Measurements from ENCODE around the gene ITGAL. TPM values are rescaled to one million over a fixed set of nuclear protein-coding genes. Genes with fewer than 3 reads are reported as not detected.
A peak's percentile ranks its signal among the peaks of the same experiment; 100 is the strongest.

ITGAL gene
- total and polyA plus RNA-seq, 4 experiments from 2014 or later, result 110 to 657 (median 403) TPM

GRCh38 chr16:30523768-30524574 is 51.4 kb downstream of the ITGAL start:
- H3K27me3 ChIP-seq (ENCODE audit: insufficient read depth, low read length), result no peaks in the 10 kb centered on the region
- Mint-ChIP-seq H3K4me3 (peak overlapping the region in 3 of 8 donors; percentile 17 to 42 (median 26)), H3K9me3 (peaks cover 0 to 5% (median 0%) of the 10 kb centered on the region in 8 donors), H3K36me3 (peaks cover 20 to 30% of the 10 kb centered on the region in 2 donors), H3K27ac (peak overlapping the region in 3 of 7 donors; percentile 22 to 65 (median 64)), H3K27me3 (no peaks in the 10 kb centered on the region), H3K4me1 (peaks cover 18 to 26% (median 21%) of the 10 kb centered on the region in 4 donors)
- POLR2A ChIA-PET (ENCODE audit: partially characterized antibody), result interaction anchor here (0.6 to 4.9 kb wide), 16 partner anchors 10 to 398 kb away, joined by 3 to 41 read pairs (median 6); partner anchors contain the start of genes SEPHS2, ZNF688, ZNF689 and ZNF747
- intact Hi-C loops (cut with micrococcal nuclease), result loop anchor here (10.0 kb wide), 1 partner anchor 49 kb away; the partner anchor contains the start of gene ITGAL
- no peaks in the 10 kb centered on the region for H3K9me3 ChIP-seq (ENCODE audit: control insufficient read depth in 1 of 2, low read length in 2 of 2)
- H3K36me3 ChIP-seq (ENCODE audit: insufficient read depth, low read length), result peaks cover 16% of the 10 kb centered on the region
- H3K27ac ChIP-seq (ENCODE audit: low read depth, low read length), result no peak overlapping the region
- no peak overlapping the region for H3K4me3 ChIP-seq (ENCODE audit: low read length in 2 of 2)
- CTCF ChIA-PET (ENCODE audit: partially characterized antibody), result interaction anchor here (0.6 to 3.0 kb wide), 3 partner anchors 33 to 94 kb away, joined by 3 to 13 read pairs (median 3); partner anchors contain the start of gene DCTPP1
- H3K4me1 ChIP-seq (ENCODE audit: insufficient read depth, low read length), result peaks cover 23% of the 10 kb centered on the region
- DNase-seq, result no peak

- Mint-ChIP-seq H3K4me3 (peak overlapping the region in 5 of 8 donors; percentile 21 to 57 (median 39)), H3K4me1 (peaks cover 21 to 33% (median 24%) of the 10 kb centered on the region in 4 donors), H3K36me3 (peaks cover 11 to 21% of the 10 kb centered on the region in 2 donors), H3K9me3 (peaks cover 0 to 3% (median 0%) of the 10 kb centered on the region in 8 donors), H3K27me3 (no peaks in the 10 kb centered on the region), H3K27ac (peak overlapping the region in 4 of 7 donors; percentile 32 to 90 (median 50))
- no peak for DNase-seq
- CTCF ChIA-PET (ENCODE audit: partially characterized antibody), result interaction anchor here (0.6 to 3.0 kb wide), 4 partner anchors 11 to 95 kb away, joined by 3 to 13 read pairs (median 7); partner anchors contain the start of genes DCTPP1 and ZNF747
- Histone ChIP-seq H3K27ac (ENCODE audit: low read depth, low read length) (no peak overlapping the region), H3K36me3 (ENCODE audit: insufficient read depth, low read length) (peaks cover 7% of the 10 kb centered on the region), H3K27me3 (ENCODE audit: insufficient read depth, low read length) (no peaks in the 10 kb centered on the region), H3K4me3 (ENCODE audit: low read length in 2 of 2) (no peak overlapping the region), H3K9me3 (ENCODE audit: control insufficient read depth in 1 of 2, low read length in 2 of 2) (no peaks in the 10 kb centered on the region), H3K4me1 (ENCODE audit: insufficient read depth, low read length) (peaks cover 32% of the 10 kb centered on the region)
- POLR2A ChIA-PET (ENCODE audit: partially characterized antibody), result interaction anchor here (0.6 to 4.9 kb wide), 19 partner anchors 10 to 399 kb away, joined by 3 to 41 read pairs (median 4); partner anchors contain the start of genes SEPHS2, ZNF688, ZNF747 and ZNF764
- intact Hi-C loops (cut with micrococcal nuclease), result loop anchor here (5.0 to 10.0 kb wide), 2 partner anchors 50 to 167 kb away; partner anchors contain the start of gene ITGAL
Measured at GRCh38 chr16:30524575-30525568, 52.3 kb downstream of the ITGAL start.

- Mint-ChIP-seq H3K9me3 (peaks cover 0 to 3% (median 0%) of the 10 kb centered on the region in 8 donors), H3K4me3 (peak overlapping the region; percentile 86 to 93 (median 88)), H3K36me3 (peaks cover 5 to 21% of the 10 kb centered on the region in 2 donors), H3K27me3 (no peaks in the 10 kb centered on the region), H3K4me1 (peaks cover 24 to 43% (median 31%) of the 10 kb centered on the region in 4 donors), H3K27ac (peak overlapping the region; percentile 83 to 90 (median 87))
- peak overlapping the region; percentile 45 for H3K27ac ChIP-seq (ENCODE audit: low read depth, low read length)
- no peaks in the 10 kb centered on the region for H3K27me3 ChIP-seq (ENCODE audit: insufficient read depth, low read length)
- H3K4me1 ChIP-seq (ENCODE audit: insufficient read depth, low read length), result peaks cover 41% of the 10 kb centered on the region
- ChIA-PET POLR2A (ENCODE audit: partially characterized antibody) (interaction anchor here (1.0 to 4.9 kb wide), 10 partner anchors 9 to 133 kb away, joined by 3 to 41 read pairs (median 6); partner anchors contain the start of genes FBRS, ZNF688, ZNF747 and ZNF764), CTCF (ENCODE audit: partially characterized antibody) (interaction anchor here (0.6 to 3.0 kb wide), 3 partner anchors 10 to 96 kb away, joined by 3 to 13 read pairs (median 11); partner anchors contain the start of genes DCTPP1 and ZNF747)
- H3K36me3 ChIP-seq (ENCODE audit: insufficient read depth, low read length), result no peaks in the 10 kb centered on the region
- peak overlapping the region in 1 of 2 donors; percentile 43 for H3K4me3 ChIP-seq (ENCODE audit: low read length in 2 of 2)
- no peaks in the 10 kb centered on the region for H3K9me3 ChIP-seq (ENCODE audit: control insufficient read depth in 1 of 2, low read length in 2 of 2)
- intact Hi-C loops (cut with micrococcal nuclease), result loop anchor here (2.0 to 10.0 kb wide), 4 partner anchors 51 to 167 kb away; partner anchors contain the start of genes DCTPP1, ITGAL and SEPHS2
- no peak for DNase-seq
Measured at GRCh38 chr16:30525844-30526136, 53.2 kb downstream of the ITGAL start.

- Histone ChIP-seq H3K27ac (ENCODE audit: low read depth, low read length) (peak within 1 kb of the TSS; percentile 72), H3K4me3 (ENCODE audit: low read length in 2 of 2) (peak within 1 kb of the TSS in 1 of 2 donors; percentile 75), H3K36me3 (ENCODE audit: insufficient read depth, low read length) (no peaks in the 10 kb centered on the region), H3K27me3 (ENCODE audit: insufficient read depth, low read length) (no peaks in the 10 kb centered on the region), H3K9me3 (ENCODE audit: control insufficient read depth in 1 of 2, low read length in 2 of 2) (no peaks in the 10 kb centered on the region), H3K4me1 (ENCODE audit: insufficient read depth, low read length) (peaks cover 43% of the 10 kb centered on the region)
- Mint-ChIP-seq H3K4me3 (peak within 1 kb of the TSS; percentile 86 to 93 (median 88)), H3K36me3 (peaks cover 5 to 21% of the 10 kb centered on the region in 2 donors), H3K9me3 (peaks cover 0 to 3% (median 0%) of the 10 kb centered on the region in 8 donors), H3K27ac (peak within 1 kb of the TSS; percentile 86 to 95 (median 89)), H3K27me3 (no peaks in the 10 kb centered on the region), H3K4me1 (peaks cover 24 to 47% (median 34%) of the 10 kb centered on the region in 4 donors)
- intact Hi-C loops (cut with micrococcal nuclease), result loop anchor here (2.0 to 10.0 kb wide), 4 partner anchors 51 to 166 kb away; partner anchors contain the start of genes DCTPP1, ITGAL and SEPHS2
- CTCF ChIA-PET (ENCODE audit: partially characterized antibody), result interaction anchor here (0.6 to 3.0 kb wide), 3 partner anchors 10 to 97 kb away, joined by 3 to 13 read pairs (median 11); partner anchors contain the start of genes DCTPP1 and ZNF747
- DNase-seq, result peak in 4 of 5 donors; percentile 25 to 32 (median 27)
- POLR2A ChIA-PET (ENCODE audit: partially characterized antibody), result interaction anchor here (0.9 to 11.1 kb wide), 28 partner anchors 9 to 171 kb away, joined by 3 to 457 read pairs (median 5); partner anchors contain the start of genes DCTPP1, FBRS, PRR14 and SEPHS2
Measured at GRCh38 chr16:30526137-30526822, 53.7 kb downstream of the ITGAL start, which contains the start of gene ZNF768. TSS of gene ZNF768 (minus strand) at chr16:30526566. CDS start at chr16:30526413, 153 bp downstream.

- Mint-ChIP-seq H3K27ac (peak overlapping the region; percentile 86 to 95 (median 89)), H3K9me3 (peaks cover 0 to 3% (median 0%) of the 10 kb centered on the region in 8 donors), H3K4me1 (peaks cover 24 to 46% (median 34%) of the 10 kb centered on the region in 4 donors), H3K27me3 (no peaks in the 10 kb centered on the region), H3K36me3 (peaks cover 4 to 15% of the 10 kb centered on the region in 2 donors), H3K4me3 (peak overlapping the region; percentile 81 to 88 (median 85))
- peaks cover 43% of the 10 kb centered on the region for H3K4me1 ChIP-seq (ENCODE audit: insufficient read depth, low read length)
- intact Hi-C loops (cut with micrococcal nuclease), result loop anchor here (1.0 to 10.0 kb wide), 6 partner anchors 8 to 165 kb away; partner anchors contain the start of genes DCTPP1, ITGAL, SEPHS2 and ZNF764
- no peaks in the 10 kb centered on the region for H3K36me3 ChIP-seq (ENCODE audit: insufficient read depth, low read length)
- peak overlapping the region; percentile 72 for H3K27ac ChIP-seq (ENCODE audit: low read depth, low read length)
- ChIA-PET POLR2A (ENCODE audit: partially characterized antibody) (interaction anchor here (0.7 to 11.1 kb wide), 26 partner anchors 9 to 435 kb away, joined by 3 to 457 read pairs (median 4); partner anchors contain the start of genes DCTPP1, FBRS, ITGAL and PRR14), CTCF (ENCODE audit: partially characterized antibody) (interaction anchor here (0.6 to 1.9 kb wide), 5 partner anchors 9 to 110 kb away, joined by 3 to 5 read pairs (median 3); no protein-coding TSS in a partner anchor)
- peak; percentile 81 to 92 (median 82) for DNase-seq
- no peaks in the 10 kb centered on the region for H3K9me3 ChIP-seq (ENCODE audit: control insufficient read depth in 1 of 2, low read length in 2 of 2)
- H3K27me3 ChIP-seq (ENCODE audit: insufficient read depth, low read length), result no peaks in the 10 kb centered on the region
- H3K4me3 ChIP-seq (ENCODE audit: low read length in 2 of 2), result peak overlapping the region in 1 of 2 donors; percentile 75
Measured at GRCh38 chr16:30526823-30527634, 54.5 kb downstream of the ITGAL start.

All from CD4-positive, alpha-beta memory T cell (primary cell).